IPS-18c (cell line): Measurements from ENCODE around the gene STON1.

Experiments used
- H3K4me3 ChIP-seq: 2 replicates; pipeline ENCODE4 v1.7.0; 2013; ENCODE audit warnings: low read depth, mild to moderate bottlenecking, low read length, moderate library complexity; ENCODE audit not compliant: insufficient read depth
- H3K9me3 ChIP-seq: one replicate; pipeline ENCODE4 v1.6.1; 2013; ENCODE audit warnings: mild to moderate bottlenecking, low read length, moderate library complexity; ENCODE audit not compliant: control insufficient read depth, insufficient read depth

STON1 gene, protein sequence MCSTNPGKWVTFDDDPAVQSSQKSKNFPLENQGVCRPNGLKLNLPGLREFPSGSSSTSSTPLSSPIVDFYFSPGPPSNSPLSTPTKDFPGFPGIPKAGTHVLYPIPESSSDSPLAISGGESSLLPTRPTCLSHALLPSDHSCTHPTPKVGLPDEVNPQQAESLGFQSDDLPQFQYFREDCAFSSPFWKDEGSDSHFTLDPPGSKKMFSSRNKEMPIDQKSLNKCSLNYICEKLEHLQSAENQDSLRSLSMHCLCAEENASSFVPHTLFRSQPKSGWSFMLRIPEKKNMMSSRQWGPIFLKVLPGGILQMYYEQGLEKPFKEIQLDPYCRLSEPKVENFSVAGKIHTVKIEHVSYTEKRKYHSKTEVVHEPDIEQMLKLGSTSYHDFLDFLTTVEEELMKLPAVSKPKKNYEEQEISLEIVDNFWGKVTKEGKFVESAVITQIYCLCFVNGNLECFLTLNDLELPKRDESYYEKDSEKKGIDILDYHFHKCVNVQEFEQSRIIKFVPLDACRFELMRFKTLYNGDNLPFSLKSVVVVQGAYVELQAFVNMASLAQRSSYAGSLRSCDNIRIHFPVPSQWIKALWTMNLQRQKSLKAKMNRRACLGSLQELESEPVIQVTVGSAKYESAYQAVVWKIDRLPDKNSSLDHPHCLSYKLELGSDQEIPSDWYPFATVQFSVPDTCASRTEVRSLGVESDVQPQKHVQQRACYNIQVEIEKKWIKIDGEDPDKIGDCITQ

DNA sequence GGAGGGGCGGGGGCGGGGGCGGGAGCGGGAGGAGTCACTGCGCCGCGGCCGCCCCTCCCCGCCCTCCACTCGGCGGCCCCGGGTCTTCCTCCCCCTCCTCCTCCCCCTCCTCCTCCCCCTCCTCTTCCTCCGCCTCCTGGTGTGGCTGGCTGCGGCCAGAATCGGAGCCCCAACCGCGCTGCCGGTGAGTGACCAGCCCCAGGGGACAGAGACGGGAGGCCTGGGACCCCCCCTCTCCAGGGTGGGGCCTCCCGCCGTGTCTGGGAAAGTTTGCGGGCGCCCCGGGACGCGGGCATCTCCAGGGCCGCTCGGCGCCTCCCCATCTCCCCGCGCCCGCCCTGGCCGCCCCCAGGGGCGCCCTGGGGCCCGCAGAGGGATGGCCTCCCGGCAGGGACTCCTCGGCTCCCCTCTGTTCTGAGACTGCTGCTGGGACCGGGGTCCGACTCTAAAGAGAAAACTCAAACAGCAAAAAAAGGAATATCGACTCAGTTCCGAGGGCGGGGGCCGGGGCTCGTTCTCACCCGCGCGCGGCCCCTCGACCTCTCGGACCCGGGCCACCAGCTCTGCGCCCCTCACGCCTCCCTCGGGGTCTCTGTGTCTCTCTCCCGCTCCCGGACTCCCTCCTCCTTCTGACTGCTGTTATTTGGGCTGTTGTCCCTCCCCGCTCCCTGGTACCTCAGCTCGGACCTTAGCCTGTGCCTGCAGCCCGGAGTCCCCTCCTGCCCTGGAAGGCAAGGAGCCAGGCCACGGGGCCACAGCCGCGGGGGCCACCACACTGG, at the start of gene STON1:
STON1 (plus strand) TSS at position 122 of the 779 bp plus-strand sequence. CDS start 50,480 bp downstream, outside the sequence.
- Histone ChIP-seq H3K9me3 (no peaks in the 10 kb centered on the region), H3K4me3 (peak within 1 kb of the TSS; percentile 77)

DNA sequence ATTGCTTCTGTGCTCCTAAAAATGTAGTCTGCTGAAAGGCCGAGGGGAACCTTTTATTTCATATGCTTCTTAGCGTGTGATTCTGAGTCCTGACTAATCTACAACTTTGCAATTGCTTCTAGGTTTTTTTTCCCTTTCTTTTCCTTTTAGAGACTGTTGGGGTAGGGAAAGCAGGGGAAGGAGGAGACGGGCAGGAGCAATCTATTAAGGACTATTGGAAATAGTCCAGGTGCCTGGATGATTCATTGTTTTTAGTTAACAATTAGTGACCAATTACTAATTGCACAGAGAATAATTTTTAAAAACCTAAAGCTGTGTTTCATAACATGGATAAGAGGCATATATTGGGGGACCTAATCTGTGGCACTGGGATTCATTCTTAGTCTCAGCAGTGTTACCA, 49.4 kb upstream of the STON1 start:
- Histone ChIP-seq H3K4me3 (no peak overlapping the region), H3K9me3 (no peaks in the 10 kb centered on the region)

DNA sequence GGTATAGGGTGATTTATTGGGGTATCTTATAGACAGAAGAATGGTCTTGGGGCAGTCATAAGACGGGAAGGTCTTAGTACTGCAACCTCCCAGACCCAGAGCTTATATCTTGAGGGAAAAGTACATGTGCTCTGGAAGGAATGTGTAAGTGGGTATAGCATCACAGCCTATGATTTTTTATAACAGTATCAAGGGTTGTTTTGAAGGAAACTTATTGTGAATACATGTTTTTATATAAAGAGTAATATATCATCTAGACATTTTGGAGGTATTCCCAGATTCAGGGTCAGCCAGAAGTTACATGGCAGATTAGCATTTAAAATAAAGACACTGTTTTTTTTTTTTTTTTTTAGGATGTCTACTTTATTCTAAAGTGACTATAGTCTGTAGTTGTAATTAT, 47.6 kb upstream of the STON1 start:
- Histone ChIP-seq H3K9me3 (no peaks in the 10 kb centered on the region), H3K4me3 (no peak overlapping the region)

DNA sequence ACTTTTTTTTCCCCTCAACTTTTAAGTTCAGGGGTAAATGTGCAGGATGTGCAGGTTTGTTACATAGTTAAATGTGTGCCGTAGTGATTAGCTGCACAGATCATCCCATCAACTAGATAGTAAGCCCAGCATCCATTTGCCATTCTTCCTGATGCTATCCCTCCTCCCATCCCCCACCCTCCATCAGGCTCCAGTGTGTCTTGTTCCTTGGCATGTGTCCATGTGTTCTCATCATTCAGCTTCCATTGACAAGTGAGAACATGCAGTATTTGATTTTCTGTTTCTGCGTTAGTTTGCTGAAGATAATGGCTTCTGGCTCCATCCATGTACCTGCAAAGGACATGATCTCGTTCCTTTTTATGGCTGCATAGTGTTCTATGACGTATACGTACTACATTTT, 47.2 kb upstream of the STON1 start:
- no peaks in the 10 kb centered on the region for H3K9me3 ChIP-seq
- no peak overlapping the region for H3K4me3 ChIP-seq

DNA sequence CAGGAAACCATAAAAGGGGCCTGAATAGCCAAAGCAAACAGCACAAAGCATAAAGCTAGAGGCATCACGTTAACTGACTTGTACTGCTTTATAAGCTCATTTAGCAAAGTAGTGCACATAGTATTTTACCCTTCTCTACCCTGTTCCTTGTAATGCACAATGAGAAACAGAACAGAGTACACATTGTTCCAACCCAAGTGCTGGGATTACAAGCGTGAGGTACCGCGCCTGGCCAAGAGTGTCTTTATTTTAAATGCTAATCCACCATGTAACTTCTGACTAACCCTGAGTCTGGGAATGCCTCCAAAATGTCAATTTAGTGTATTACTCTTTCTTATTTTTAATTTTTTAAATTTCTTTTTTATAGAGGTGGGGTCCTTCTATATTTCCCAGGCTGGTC, 46.4 kb upstream of the STON1 start:
- Histone ChIP-seq H3K9me3 (no peaks in the 10 kb centered on the region), H3K4me3 (no peak overlapping the region)

DNA sequence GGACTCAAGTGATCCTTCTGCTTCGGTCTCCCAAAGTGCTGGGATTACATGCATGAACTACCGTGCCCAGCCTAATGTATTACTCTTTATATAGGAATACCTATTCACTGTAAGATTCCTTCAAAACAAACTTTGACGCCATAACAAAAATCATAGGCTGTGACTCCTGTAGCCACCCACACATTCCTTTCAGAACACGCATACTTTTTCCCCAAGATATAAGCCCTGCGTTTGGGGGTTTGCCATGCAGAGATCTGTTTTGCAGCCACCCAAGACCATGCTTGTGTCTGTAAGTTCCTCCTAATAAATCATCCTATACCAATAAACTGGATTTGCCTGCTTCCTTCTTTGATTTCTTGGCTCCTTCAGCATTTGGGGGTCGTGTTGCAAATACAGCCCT, 46.0 kb upstream of the STON1 start:
- Histone ChIP-seq H3K4me3 (no peak overlapping the region), H3K9me3 (no peaks in the 10 kb centered on the region)

DNA sequence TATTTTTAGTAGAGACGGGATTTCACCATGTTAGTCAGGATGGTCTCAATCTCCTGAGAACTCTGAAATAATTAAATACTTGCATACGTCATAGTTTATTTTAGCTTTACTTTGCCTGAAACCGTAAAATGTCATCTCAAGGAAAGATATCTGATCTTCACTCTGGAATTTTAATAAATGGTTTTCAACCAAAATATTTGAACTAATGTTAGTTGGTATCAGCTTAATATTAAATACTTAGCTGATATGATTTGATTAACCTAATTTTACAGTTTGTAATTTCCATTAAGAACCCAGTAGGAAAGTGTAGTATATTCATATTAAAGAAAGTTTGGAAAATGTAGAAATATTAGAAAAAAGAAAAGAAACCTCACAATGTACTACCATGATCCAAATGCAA, 41.4 kb upstream of the STON1 start:
- Histone ChIP-seq H3K4me3 (no peak overlapping the region), H3K9me3 (no peaks in the 10 kb centered on the region)

DNA sequence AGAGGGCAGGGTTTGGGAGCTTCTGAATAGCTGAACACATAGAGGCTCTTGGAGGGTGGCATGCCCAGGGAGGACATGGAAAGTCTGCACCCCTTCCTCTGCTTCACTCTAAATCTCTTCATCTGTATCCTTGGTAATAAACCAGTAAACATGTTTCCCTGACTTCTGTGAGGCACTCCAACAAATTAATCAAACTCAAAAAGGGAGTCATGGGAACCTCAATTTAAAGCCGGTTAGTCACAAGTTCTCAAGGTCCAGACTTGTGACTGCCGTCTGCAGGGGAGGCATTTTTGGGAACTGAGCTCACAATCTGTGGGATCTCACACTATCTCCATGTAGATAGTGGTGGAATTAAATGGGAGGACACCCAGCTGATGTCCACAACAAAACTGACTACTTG, 33.1 kb upstream of the STON1 start:
- H3K9me3 ChIP-seq, result no peaks in the 10 kb centered on the region

DNA sequence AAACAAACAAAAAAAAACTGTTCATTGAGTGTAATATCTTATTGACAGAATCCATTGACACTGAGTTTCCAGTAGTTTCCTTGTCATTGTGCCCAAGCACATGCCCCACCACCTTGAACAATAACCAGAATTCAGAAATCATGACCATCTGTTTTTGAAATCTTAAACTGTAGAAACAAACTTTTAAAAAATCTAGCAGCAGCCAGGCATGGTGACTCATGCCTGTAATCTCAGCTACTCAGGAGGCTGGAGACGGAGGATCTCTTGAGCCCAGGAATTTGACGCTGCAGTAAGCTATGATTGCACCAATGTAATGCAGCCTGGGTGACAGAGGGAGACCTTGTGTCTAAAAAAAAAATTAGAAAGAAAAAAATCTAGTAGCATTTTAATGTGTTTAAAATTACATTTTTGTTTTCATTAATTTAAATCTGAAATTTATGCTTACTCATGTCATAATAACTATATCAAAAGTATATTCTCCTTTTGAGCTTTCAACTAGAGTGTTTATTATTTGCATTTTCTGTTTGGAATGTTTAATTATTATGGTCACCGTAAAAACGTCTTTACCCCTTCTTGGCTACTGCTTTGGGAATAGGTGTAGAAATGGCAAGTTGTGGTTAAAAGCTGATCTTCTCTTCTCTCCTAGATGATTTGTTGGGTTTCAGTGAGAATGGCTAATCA, 25.2 kb upstream of the STON1 start:
- H3K4me3 ChIP-seq, result no peak overlapping the region
- H3K9me3 ChIP-seq, result no peaks in the 10 kb centered on the region

More for the DNA sequence above, 33.1 kb upstream of the STON1 start:
- no peak overlapping the region for H3K4me3 ChIP-seq

DNA sequence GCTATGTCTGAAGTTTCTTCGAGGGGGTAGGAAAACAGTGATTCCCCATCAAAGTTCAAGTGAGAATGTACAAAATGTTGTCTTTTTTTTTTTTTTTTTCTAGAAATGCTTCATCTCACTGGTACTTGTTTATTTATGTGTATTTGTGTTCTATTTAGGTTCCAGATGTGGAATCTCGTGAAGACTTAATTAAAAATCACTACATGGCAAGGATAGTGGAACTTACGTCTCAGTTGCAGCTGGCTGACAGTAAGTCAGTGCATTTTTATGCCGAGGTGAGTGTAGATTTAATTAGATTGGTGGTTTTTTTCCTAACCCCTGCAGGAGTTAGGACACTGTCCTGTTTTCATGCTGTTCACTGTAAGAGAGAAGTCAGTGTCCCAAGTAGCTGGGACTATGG, 22.8 kb upstream of the STON1 start:
- Histone ChIP-seq H3K4me3 (no peak overlapping the region), H3K9me3 (no peaks in the 10 kb centered on the region)

DNA sequence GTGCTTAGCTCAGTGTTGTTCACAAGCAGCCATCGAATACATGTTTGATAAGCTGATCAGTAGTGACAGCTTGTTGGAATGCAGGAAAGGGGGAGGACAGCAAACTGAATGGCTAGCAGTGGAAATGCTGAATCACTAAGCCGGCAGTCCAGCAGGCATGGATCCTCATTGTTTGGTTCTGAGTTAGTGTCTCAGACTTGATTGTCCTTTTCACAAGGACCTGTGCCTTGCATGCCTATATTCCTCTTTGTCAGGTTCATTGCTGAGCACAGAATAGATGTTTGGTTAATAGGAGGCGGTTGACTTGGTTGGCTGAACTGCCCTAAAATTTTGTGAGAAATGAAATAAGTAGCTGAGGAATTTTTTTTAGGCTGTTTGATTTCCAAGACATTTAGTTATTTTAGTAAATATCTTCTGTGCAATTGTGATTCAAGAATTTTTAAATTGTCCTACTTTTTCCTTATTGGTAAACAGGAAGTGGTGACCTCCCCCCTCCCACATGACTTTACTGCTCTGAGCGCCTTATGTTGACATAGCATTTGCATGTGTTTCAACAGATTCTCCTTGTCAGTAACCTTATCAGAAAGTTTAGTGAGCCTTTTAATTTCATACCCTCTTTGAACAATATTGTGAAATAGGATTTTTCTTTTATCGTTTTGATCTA, 21.4 kb upstream of the STON1 start:
- Histone ChIP-seq H3K4me3 (no peak overlapping the region), H3K9me3 (no peaks in the 10 kb centered on the region)

DNA sequence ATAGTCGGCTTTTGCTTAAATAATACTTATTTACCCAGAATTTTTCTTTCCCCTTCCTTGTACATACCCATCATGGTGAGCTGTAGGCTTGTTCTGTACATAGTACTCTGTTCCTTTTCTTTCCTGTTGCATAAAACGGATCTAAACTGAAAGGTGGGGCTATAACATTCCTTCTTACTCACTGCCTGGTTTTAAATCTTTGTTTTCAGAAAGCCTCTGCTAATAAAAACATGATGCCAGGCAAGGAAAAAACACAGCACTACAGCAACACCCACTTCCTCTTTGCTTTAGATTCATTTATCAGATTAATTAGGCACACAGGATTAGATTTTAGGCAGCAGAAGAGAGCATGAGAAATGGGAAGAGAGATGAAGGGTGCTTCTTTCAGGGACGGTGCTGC, 19.6 kb upstream of the STON1 start:
- H3K4me3 ChIP-seq, result no peak overlapping the region
- no peaks in the 10 kb centered on the region for H3K9me3 ChIP-seq

DNA sequence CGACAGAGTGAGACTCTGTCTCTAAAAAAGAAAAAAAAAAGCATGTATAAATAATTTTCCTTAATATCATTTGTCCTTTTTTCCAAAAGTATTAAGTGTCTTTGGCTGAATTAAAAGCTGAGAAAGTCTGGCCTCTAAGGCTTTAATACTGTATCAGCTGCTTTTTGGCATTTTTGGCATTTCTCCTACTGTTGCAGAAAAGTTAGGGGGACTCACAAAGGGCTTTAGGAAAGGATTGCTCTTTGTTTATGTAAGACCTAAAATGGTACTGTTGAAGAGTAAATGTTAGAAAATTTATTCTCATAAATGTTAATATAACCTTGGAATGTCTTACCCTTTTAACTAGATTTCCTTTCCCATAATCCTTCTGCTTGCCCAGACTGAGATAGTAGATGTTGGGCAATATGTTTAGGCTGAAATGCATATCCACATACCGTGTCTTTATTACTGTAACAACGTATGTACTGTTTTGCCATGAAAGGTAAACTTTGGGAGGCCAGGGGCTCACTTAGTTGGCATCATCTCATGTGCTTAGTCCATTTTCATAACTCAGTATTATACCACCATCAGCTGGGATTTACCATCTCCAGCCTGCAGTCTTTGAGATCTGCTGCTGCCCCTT, 18.0 kb upstream of the STON1 start:
- no peaks in the 10 kb centered on the region for H3K9me3 ChIP-seq
- H3K4me3 ChIP-seq, result no peak overlapping the region

DNA sequence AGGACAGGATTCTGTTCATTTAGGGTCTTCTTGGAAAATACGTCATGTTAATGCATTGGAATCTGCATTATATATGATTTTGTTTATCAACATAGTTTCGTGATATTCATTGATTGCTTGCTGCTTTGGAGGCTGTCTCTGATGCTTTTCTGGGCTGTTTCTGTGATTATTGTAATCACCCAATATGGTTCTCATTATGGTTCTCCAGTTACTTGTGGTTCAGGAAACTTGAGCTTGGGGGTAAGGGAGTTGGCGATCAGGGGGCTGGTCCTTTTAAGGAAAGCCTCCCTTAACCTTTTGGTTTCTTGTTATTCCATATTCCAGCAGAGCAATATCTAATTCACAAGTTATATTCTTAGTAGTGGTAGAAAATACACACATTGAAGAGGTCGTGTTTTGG, 17.4 kb upstream of the STON1 start:
- H3K9me3 ChIP-seq, result no peaks in the 10 kb centered on the region
- no peak overlapping the region for H3K4me3 ChIP-seq

DNA sequence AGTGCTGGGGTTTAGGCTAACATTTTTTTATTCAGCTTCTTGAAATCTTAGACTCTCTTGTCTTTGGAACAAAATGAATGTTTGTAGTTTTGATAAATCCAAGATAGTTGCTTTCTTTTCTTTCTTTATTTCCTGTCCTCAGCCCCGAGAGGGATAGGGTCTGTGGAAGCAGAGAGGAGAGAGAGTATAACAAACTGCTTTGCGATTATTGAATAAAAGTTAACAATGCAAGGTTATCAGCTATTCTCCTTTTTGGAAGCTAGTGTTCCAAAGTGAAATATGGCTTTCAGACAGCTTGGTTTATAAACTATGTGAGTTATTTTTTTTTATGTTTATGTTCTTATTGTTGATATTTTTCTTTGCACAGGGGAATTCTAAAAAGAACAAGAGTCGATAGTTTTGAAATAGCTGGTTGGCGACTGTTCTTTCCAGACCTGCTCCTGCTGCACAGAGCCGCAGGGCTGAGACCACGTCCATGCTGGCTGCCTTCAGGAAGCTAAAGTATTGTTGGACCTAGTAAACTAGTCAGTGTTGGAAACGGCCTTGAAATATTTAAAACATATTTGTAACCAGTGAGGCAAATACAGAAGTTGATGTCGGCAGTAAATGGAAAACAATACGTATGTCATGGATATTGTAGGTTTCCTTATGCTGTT, 15.5 kb upstream of the STON1 start:
- Histone ChIP-seq H3K4me3 (no peak overlapping the region), H3K9me3 (no peaks in the 10 kb centered on the region)

DNA sequence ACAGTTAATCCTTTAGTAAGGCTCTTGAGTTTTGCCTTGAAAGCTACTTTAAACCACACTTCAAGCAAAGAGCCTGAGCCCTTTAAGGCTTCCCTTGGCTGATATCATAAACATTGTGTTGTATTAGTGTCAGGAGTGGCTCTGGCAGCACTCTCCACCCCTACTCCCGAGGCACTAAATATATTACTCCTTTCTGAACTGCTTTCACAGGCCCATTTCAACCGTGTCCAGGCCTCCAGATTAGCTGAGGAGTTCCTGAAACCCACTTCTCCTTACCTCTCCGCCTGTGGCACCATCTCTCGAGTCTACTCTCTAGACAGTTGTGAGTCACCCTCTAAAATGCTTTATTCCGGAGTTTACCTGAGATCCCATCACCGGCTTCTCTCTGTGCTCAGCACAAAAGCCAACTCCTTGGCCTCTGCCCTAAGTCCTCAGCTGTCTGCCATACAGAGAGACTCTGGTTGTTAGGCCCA, 14.4 kb upstream of the STON1 start:
- Histone ChIP-seq H3K9me3 (no peaks in the 10 kb centered on the region), H3K4me3 (no peak overlapping the region)
